WTC11 (cell line): ENCODE measurements around the gene MBD2.

ENCODE experiments used
- FOXK1 ChIP-seq: sonication (generic); formaldehyde crosslinking; IDR thresholded peaks from 2 replicates; pipeline ENCODE4 v1.8.0; 2022; ENCODE audit warnings: mild to moderate bottlenecking, moderate library complexity, missing genetic modification reagents
- JUN ChIP-seq: sonication (generic); formaldehyde crosslinking; IDR thresholded peaks from 2 replicates; pipeline ENCODE4 v1.8.0; 2023; ENCODE audit warnings: mild to moderate bottlenecking, missing genetic modification reagents
- NFYB ChIP-seq: sonication (generic); formaldehyde crosslinking; conservative IDR thresholded peaks from 2 replicates; pipeline ENCODE4 v1.8.0; 2022; ENCODE audit warnings: low read depth, missing genetic modification reagents
- SMAD3 ChIP-seq: sonication (generic); formaldehyde crosslinking; IDR thresholded peaks from 2 replicates; pipeline ENCODE4 v1.8.0; 2022; ENCODE audit warnings: missing genetic modification reagents, mild to moderate bottlenecking, borderline replicate concordance
- TEAD4 ChIP-seq: sonication (generic); formaldehyde crosslinking; IDR thresholded peaks from 2 replicates; pipeline ENCODE4 v1.8.0; 2022; ENCODE audit warnings: mild to moderate bottlenecking, missing genetic modification reagents
- ZBTB21 ChIP-seq: sonication (generic); formaldehyde crosslinking; IDR thresholded peaks from 2 replicates; pipeline ENCODE4 v1.8.1; 2023; ENCODE audit warnings: mild to moderate bottlenecking, missing genetic modification reagents, borderline replicate concordance
- ZNF416 ChIP-seq: fragments of 250-450 bp; sonication (Bioruptor Pico); IDR thresholded peaks from 2 replicates; pipeline ENCODE4 v1.9.0; 2021; ENCODE audit warnings: mild to moderate bottlenecking, inconsistent platforms
- ZNF423 ChIP-seq: fragments of 250-450 bp; sonication (Bioruptor Pico); IDR thresholded peaks from 2 replicates; pipeline ENCODE4 v2.1.2; 2022; ENCODE audit warnings: mild to moderate bottlenecking, moderate library complexity
- TF ChIP-seq, protein P1 (sequence below): fragments of 200-600 bp; IDR thresholded peaks from 2 replicates; pipeline ENCODE4 v1.8.0; 2022; ENCODE audit warnings: antibody characterized with exemption

DNA sequence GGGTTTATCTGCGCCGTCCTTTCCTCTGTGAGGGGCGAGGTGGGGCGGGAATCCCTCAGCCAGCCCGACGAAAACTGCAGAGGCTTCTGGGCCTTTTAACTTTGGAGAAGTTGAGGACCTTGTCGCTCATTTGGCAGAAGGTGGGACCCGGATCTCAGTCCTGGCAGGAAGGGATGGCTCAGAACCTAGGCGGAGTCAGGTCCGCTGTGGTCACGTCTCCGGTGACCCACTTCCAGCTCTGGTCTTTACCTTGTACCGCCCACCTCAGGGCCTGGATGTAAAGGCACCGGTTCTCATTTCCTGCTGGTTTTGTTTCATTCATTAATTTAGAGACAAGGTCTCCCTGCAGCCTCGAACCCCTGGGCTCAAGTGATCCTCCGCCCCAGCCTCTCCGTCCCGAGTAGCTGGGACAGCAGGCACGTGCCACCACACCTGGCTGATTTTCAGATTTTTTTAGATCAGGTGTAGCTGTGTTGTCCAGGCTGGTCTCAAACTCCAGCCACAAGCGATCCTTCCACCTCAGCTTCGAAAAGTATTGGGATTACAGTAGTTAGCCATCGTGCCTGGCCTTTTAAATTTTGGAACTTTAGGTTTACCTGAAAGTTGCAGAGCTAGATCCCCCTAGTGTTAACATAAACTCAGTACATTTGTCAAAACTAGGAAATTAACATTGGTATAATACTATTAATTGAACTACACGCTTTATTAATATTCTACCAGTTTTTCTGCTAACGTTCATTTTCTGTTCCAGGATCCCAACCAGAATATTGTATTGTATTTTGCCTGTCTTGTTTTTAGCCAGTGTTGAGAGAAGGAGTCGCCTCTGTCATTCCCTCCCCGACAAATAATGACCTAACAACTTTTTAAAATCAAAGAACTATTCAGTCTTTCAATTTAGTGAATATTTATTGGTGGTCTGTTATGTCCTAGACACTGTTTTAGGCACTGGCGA, 45.7 kb upstream of the MBD2 start:
- TF ChIP-seq TEAD4 (no peak), ZNF416 (CRISPR knock-in tag) (no peak), ZBTB21 (CRISPR knock-in tag) (no peak), ZNF423 (CRISPR knock-in tag) (no peak), NFYB (no peak), JUN (CRISPR knock-in tag) (no peak), SMAD3 (CRISPR knock-in tag) (no peak), FOXK1 (CRISPR knock-in tag) (peak; percentile 11; the same call in 1 of the 2 replicates)
- TF ChIP-seq, protein P1, sequence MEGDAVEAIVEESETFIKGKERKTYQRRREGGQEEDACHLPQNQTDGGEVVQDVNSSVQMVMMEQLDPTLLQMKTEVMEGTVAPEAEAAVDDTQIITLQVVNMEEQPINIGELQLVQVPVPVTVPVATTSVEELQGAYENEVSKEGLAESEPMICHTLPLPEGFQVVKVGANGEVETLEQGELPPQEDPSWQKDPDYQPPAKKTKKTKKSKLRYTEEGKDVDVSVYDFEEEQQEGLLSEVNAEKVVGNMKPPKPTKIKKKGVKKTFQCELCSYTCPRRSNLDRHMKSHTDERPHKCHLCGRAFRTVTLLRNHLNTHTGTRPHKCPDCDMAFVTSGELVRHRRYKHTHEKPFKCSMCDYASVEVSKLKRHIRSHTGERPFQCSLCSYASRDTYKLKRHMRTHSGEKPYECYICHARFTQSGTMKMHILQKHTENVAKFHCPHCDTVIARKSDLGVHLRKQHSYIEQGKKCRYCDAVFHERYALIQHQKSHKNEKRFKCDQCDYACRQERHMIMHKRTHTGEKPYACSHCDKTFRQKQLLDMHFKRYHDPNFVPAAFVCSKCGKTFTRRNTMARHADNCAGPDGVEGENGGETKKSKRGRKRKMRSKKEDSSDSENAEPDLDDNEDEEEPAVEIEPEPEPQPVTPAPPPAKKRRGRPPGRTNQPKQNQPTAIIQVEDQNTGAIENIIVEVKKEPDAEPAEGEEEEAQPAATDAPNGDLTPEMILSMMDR: peak; percentile 11; the same call in 1 of the 2 replicates
